ENCODE data around the gene CACNA2D3. TPM values are rescaled to one million over a fixed set of nuclear protein-coding genes. Genes with fewer than 3 reads are reported as not detected.

Gene CACNA2D3
- total RNA-seq, 2 donors from 2014 or later: 1.1 to 5.9 TPM

GRCh38 chr3:54814224-54814623 lies 691.9 kb downstream of the CACNA2D3 start:
- intact Hi-C loops (cut with DNase I): no loop called here
- TF ChIP-seq POLR2AphosphoS5 (IDR thresholded peaks at IDR 0.05) (no peak), CTCF (IDR thresholded peaks at IDR 0.05) (no peak), POLR2A (IDR thresholded peaks at IDR 0.05) (no peak)
- no peak for DNase-seq (ENCODE audit: low spot score)
- H3K4me1 ChIP-seq (replicated peaks): no peaks in the 10 kb centered on the region
- H3K9me3 ChIP-seq: no peaks in the 10 kb centered on the region
- WGBS: 98% methylated on average over 3 of the region's 3 CpGs
- no peaks in the 10 kb centered on the region for H3K36me3 ChIP-seq
- H3K4me3 ChIP-seq: no peak overlapping the region
- no peak overlapping the region for H3K27ac ChIP-seq
- H3K27me3 ChIP-seq (replicated peaks; ENCODE audit: insufficient read depth): no peaks in the 10 kb centered on the region

- Histone ChIP-seq H3K27ac (no peak overlapping the region), H3K27me3 (replicated peaks; ENCODE audit: insufficient read depth) (no peaks in the 10 kb centered on the region), H3K4me1 (replicated peaks) (no peaks in the 10 kb centered on the region), H3K4me3 (no peak overlapping the region), H3K36me3 (no peaks in the 10 kb centered on the region), H3K9me3 (no peaks in the 10 kb centered on the region)
- intact Hi-C loops (cut with DNase I): no loop called here
- no peak for DNase-seq (ENCODE audit: low spot score)
- TF ChIP-seq POLR2A (IDR thresholded peaks at IDR 0.05) (no peak), POLR2AphosphoS5 (IDR thresholded peaks at IDR 0.05) (no peak), CTCF (IDR thresholded peaks at IDR 0.05) (no peak)
- 59% methylated on average over 1 of the region's 1 CpG for WGBS
These were observed 695.3 kb downstream of the CACNA2D3 start for GRCh38 chr3:54817628-54818027.

- TF ChIP-seq CTCF (IDR thresholded peaks at IDR 0.05): no peak
- no peak for TF ChIP-seq POLR2A (IDR thresholded peaks at IDR 0.05)
- TF ChIP-seq POLR2AphosphoS5 (IDR thresholded peaks at IDR 0.05): no peak
- intact Hi-C loops (cut with DNase I): no loop called here
- Histone ChIP-seq H3K27ac (no peak overlapping the region), H3K27me3 (replicated peaks; ENCODE audit: insufficient read depth) (no peaks in the 10 kb centered on the region), H3K36me3 (no peaks in the 10 kb centered on the region), H3K9me3 (no peaks in the 10 kb centered on the region), H3K4me3 (no peak overlapping the region), H3K4me1 (replicated peaks) (no peaks in the 10 kb centered on the region)
- no peak for DNase-seq (ENCODE audit: low spot score)
- WGBS: 97% methylated on average over 2 of the region's 2 CpGs
These were observed 696.1 kb downstream of the CACNA2D3 start for GRCh38 chr3:54818486-54818885.

- Histone ChIP-seq H3K36me3 (no peaks in the 10 kb centered on the region), H3K27ac (no peak overlapping the region), H3K4me3 (no peak overlapping the region), H3K9me3 (no peaks in the 10 kb centered on the region), H3K27me3 (replicated peaks; ENCODE audit: insufficient read depth) (no peaks in the 10 kb centered on the region), H3K4me1 (replicated peaks) (no peaks in the 10 kb centered on the region)
- TF ChIP-seq CTCF (IDR thresholded peaks at IDR 0.05): no peak
- no peak for TF ChIP-seq POLR2A (IDR thresholded peaks at IDR 0.05)
- no peak for TF ChIP-seq POLR2AphosphoS5 (IDR thresholded peaks at IDR 0.05)
- intact Hi-C loops (cut with DNase I): no loop called here
- DNase-seq (ENCODE audit: low spot score): no peak
- WGBS: 100% methylated on average over 1 of the region's 1 CpG
These were observed 696.6 kb downstream of the CACNA2D3 start for GRCh38 chr3:54818942-54819341.

GRCh38 chr3:54819946-54820345 lies 697.6 kb downstream of the CACNA2D3 start:
- Histone ChIP-seq H3K27ac (no peak overlapping the region), H3K36me3 (no peaks in the 10 kb centered on the region), H3K4me3 (no peak overlapping the region), H3K27me3 (replicated peaks; ENCODE audit: insufficient read depth) (no peaks in the 10 kb centered on the region), H3K9me3 (no peaks in the 10 kb centered on the region), H3K4me1 (replicated peaks) (no peaks in the 10 kb centered on the region)
- WGBS: 92% methylated on average over 5 of the region's 5 CpGs
- TF ChIP-seq CTCF (IDR thresholded peaks at IDR 0.05): no peak
- no peak for TF ChIP-seq POLR2AphosphoS5 (IDR thresholded peaks at IDR 0.05)
- no peak for TF ChIP-seq POLR2A (IDR thresholded peaks at IDR 0.05)
- intact Hi-C loops (cut with DNase I): no loop called here
- no peak for DNase-seq (ENCODE audit: low spot score)
